Right lobe of liver (tissue), 6 donors: ENCODE measurements around the gene PHB1. TPM values are rescaled to one million over a fixed set of nuclear protein-coding genes. Genes with fewer than 3 reads are reported as not detected.

ENCODE experiments used
- ATAC-seq, 4 donors: fragments of 200-7000 bp; cut with Tn5 transposase; one replicate each; pipeline ENCODE4 v1.9.1; 2020; ENCODE audit warnings: mild to moderate bottlenecking in 4 of 4, moderate library complexity in 4 of 4
- DNase-seq, 3 donors: peaks; one replicate each; pipeline ENCODE4 v3.0.0-alpha.2; 2020
- H3K27ac ChIP-seq, 3 donors: fragments of 200-600 bp; one replicate each; pipeline ENCODE4 v1.8.0; 2022
- H3K27me3 ChIP-seq, 2 donors: fragments of 200-600 bp; one replicate each; pipeline ENCODE4 v1.8.0; 2022
- H3K36me3 ChIP-seq, 4 donors: fragments of 200-600 bp; sonication (generic) in 1 of 4; one replicate each; pipeline versions ENCODE4 v1.5.1 to v1.8.0; 2017 to 2022; ENCODE audit warnings: control low read depth in 1 of 4
- H3K4me1 ChIP-seq, 4 donors: fragments of 200-600 bp; sonication (generic) in 1 of 4; one replicate each; pipeline versions ENCODE4 v1.5.1 to v1.8.0; 2017 to 2022; ENCODE audit warnings: control low read depth in 1 of 4
- H3K4me3 ChIP-seq, 3 donors: fragments of 200-600 bp; one replicate each; pipeline ENCODE4 v1.8.0; 2022
- H3K9me3 ChIP-seq, 4 donors: fragments of 200-600 bp; sonication (generic) in 1 of 4; one replicate each; pipeline versions ENCODE4 v1.5.1 to v1.8.0; 2017 to 2022; ENCODE audit warnings: control low read depth in 1 of 4
- POLR2A ChIP-seq: fragments of 450-650 bp; IDR thresholded peaks from one replicate; pipeline ENCODE4 v1.6.1; 2017; ENCODE audit warnings: antibody characterized with exemption, mild to moderate bottlenecking
- WGBS: methylation state at CpG from one replicate; pipeline ENCODE4 v1.1.6; 2018; ENCODE audit warnings: low coverage, low lambda C conversion rate; ENCODE audit not compliant: insufficient coverage; ENCODE audit errors: missing lambda C conversion rate; 5-methylcytosine and 5-hydroxymethylcytosine counted together
- intact Hi-C, 2 donors: fragments of 100-400 bp; cut with DNase I; formaldehyde crosslinking; loops; one replicate each; pipeline versions ENCODE4 v1.11.2 to v1.14.1; 2022
- total RNA-seq, 6 experiments: library from RNA; depleted of rRNA in 2 of 6; stranded (reverse); fragments of >200 nt in 2 of 6; fragmentation: NEBNext Ultra II Directional in 3 of 6; extraction: Animal tissue kit (Norgen Biotek cat#: 25700) in 3 of 6; gene quantifications; one replicate each; pipeline versions ENCODE4 v1.1.0 to v1.2.4, GENCODE V29; 2016 to 2023
- TF ChIP-seq, protein P1 (sequence below), 4 donors: fragments of 200-600 bp in 3 of 4; fragments of 450-650 bp in 1 of 4; IDR thresholded peaks; one replicate each; pipeline versions ENCODE4 v1.5.1 to v1.8.0; 2016 to 2022; ENCODE audit warnings: antibody characterized with exemption in 4 of 4, mild to moderate bottlenecking in 2 of 4
- donor health status: DM: no; HTN: yes; CAD: no.
- donor health status: DM: no; HTN: no; CAD: no.
- donor health status: DM: no; HTN: no; CAD: no.
- donor health status: DM: no; HTN: yes; CAD: no.
- donor health status: DM: no; HTN: yes; CAD: no.

PHB1 gene
- total RNA-seq, 6 experiments from 2014 or later, result 88.5 to 131 (median 102) TPM

DNA sequence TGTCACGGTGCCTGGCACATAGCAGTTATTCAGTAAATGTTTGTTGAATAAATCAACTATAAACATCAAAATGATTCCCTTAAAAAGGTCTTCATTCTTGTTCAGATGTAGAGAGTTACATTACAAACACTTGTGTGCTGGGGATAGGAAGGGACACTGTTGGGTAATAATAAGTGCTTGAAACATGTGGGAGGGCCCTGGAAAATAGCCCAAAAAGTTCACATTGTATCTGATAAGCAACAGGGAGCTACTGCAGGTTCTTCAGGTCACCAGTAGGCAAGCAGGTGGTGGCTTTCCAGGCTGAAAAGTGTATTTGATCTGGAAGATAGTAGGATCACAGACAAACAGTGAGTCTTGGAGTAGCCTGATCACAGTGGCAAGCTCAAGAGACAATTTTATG is 33.6 kb downstream of the PHB1 start:
- 36% methylated on average over 1 of the region's 1 CpG for WGBS
- Histone ChIP-seq H3K27ac (peak overlapping the region in 1 of 3 donors; percentile 48), H3K36me3 (no peaks in the 10 kb centered on the region), H3K4me3 (no peak overlapping the region), H3K9me3 (no peaks in the 10 kb centered on the region), H3K4me1 (peaks cover 0 to 22% (median 0%) of the 10 kb centered on the region in 4 donors), H3K27me3 (no peaks in the 10 kb centered on the region)
- no peak for TF ChIP-seq POLR2A
- TF ChIP-seq, protein P1, sequence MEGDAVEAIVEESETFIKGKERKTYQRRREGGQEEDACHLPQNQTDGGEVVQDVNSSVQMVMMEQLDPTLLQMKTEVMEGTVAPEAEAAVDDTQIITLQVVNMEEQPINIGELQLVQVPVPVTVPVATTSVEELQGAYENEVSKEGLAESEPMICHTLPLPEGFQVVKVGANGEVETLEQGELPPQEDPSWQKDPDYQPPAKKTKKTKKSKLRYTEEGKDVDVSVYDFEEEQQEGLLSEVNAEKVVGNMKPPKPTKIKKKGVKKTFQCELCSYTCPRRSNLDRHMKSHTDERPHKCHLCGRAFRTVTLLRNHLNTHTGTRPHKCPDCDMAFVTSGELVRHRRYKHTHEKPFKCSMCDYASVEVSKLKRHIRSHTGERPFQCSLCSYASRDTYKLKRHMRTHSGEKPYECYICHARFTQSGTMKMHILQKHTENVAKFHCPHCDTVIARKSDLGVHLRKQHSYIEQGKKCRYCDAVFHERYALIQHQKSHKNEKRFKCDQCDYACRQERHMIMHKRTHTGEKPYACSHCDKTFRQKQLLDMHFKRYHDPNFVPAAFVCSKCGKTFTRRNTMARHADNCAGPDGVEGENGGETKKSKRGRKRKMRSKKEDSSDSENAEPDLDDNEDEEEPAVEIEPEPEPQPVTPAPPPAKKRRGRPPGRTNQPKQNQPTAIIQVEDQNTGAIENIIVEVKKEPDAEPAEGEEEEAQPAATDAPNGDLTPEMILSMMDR (IDR thresholded peaks at IDR 0.05), result no peak
- intact Hi-C loops, result no loop called here
- peak; percentile 82 to 96 (median 93) for ATAC-seq
- peak in 2 of 3 donors; percentile 37 to 84 for DNase-seq

GRCh38 chr17:49379926-49380325 is 34.8 kb downstream of the PHB1 start:
- Histone ChIP-seq H3K9me3 (no peaks in the 10 kb centered on the region), H3K4me3 (no peak overlapping the region), H3K4me1 (peaks cover 0 to 22% (median 0%) of the 10 kb centered on the region in 4 donors), H3K27me3 (no peaks in the 10 kb centered on the region), H3K27ac (no peak overlapping the region), H3K36me3 (no peaks in the 10 kb centered on the region)
- no peak for ATAC-seq
- DNase-seq, result no peak
- intact Hi-C loops, result no loop called here
- WGBS, result 70% methylated on average over 4 of the region's 4 CpGs
- TF ChIP-seq, protein P1 (IDR thresholded peaks at IDR 0.05), result no peak
- TF ChIP-seq POLR2A, result no peak

GRCh38 chr17:49378311-49378710 is 36.4 kb downstream of the PHB1 start:
- DNase-seq (no peak), ATAC-seq (no peak)
- intact Hi-C loops, result no loop called here
- no peak for TF ChIP-seq POLR2A
- TF ChIP-seq, protein P1 (IDR thresholded peaks at IDR 0.05), result no peak
- H3K36me3 ChIP-seq, result no peaks in the 10 kb centered on the region
- no peak overlapping the region for H3K27ac ChIP-seq
- no peaks in the 10 kb centered on the region for H3K9me3 ChIP-seq
- H3K27me3 ChIP-seq, result no peaks in the 10 kb centered on the region
- WGBS, result 56% methylated on average over 4 of the region's 5 CpGs
- no peak overlapping the region for H3K4me3 ChIP-seq
- H3K4me1 ChIP-seq, result peaks cover 0 to 22% (median 0%) of the 10 kb centered on the region in 4 donors

GRCh38 chr17:49375544-49375943 is 39.1 kb downstream of the PHB1 start:
- H3K27me3 ChIP-seq, result no peaks in the 10 kb centered on the region
- no peaks in the 10 kb centered on the region for H3K36me3 ChIP-seq
- no peaks in the 10 kb centered on the region for H3K9me3 ChIP-seq
- DNase-seq (no peak), ATAC-seq (no peak)
- intact Hi-C loops, result no loop called here
- H3K27ac ChIP-seq, result no peak overlapping the region
- no peak overlapping the region for H3K4me3 ChIP-seq
- TF ChIP-seq, protein P1 (IDR thresholded peaks at IDR 0.05), result no peak
- no peak for TF ChIP-seq POLR2A
- peaks cover 0 to 3% (median 0%) of the 10 kb centered on the region in 4 donors for H3K4me1 ChIP-seq
- 100% methylated on average over 1 of the region's 1 CpG for WGBS

- intact Hi-C loops, result no loop called here
- Histone ChIP-seq H3K9me3 (no peaks in the 10 kb centered on the region), H3K4me1 (peaks cover 0 to 18% (median 0%) of the 10 kb centered on the region in 4 donors), H3K27ac (no peak overlapping the region), H3K27me3 (no peaks in the 10 kb centered on the region), H3K4me3 (no peak overlapping the region), H3K36me3 (no peaks in the 10 kb centered on the region)
- ATAC-seq (no peak), DNase-seq (no peak)
- no peak for TF ChIP-seq POLR2A
- TF ChIP-seq, protein P1 (IDR thresholded peaks at IDR 0.05), result no peak
- WGBS, result 85% methylated on average over 6 of the region's 6 CpGs
Observed at GRCh38 chr17:49373115-49373514, 41.6 kb downstream of the PHB1 start.
